Stimulated activated naive B cell treated with anti-CD40 and anti-IgM and Interleukin-4, amounts not matched to agents 10 μg/mL and 1 μg/mL and 100 μg/mL, for 72 hours (primary cell): ENCODE results near the gene GNGT1.
"Not testable (repeated sequence)": the region's sequence is repeated elsewhere in the genome, so short reads cannot be mapped to it uniquely, and the experiment has no call there.

Experiments
- ATAC-seq, 2 donors: fragments of 150-1000 bp; cut with Tn5 transposase; replicated peaks; 2 replicates each; pipeline ENCODE4 v1.10.0; 2021; ENCODE audit warnings: moderate library complexity in 1 of 2
- DNase-seq: peaks from one replicate; pipeline ENCODE4 v3.0.0; 2021
- H3K27ac Mint-ChIP-seq: one replicate; pipeline ENCODE4 v1.8.0; 2022; ENCODE audit warnings: mild to moderate bottlenecking, mixed read lengths
- H3K27me3 Mint-ChIP-seq, 2 donors: one replicate each; pipeline ENCODE4 v1.8.0; 2022; ENCODE audit warnings: mixed read lengths in 2 of 2
- H3K36me3 Mint-ChIP-seq, 2 donors: one replicate each; pipeline ENCODE4 v1.8.0; 2022; ENCODE audit warnings: mixed read lengths in 2 of 2, mild to moderate bottlenecking in 1 of 2
- H3K4me1 Mint-ChIP-seq, 2 donors: one replicate each; pipeline ENCODE4 v1.8.0; 2022; ENCODE audit warnings: mixed read lengths in 2 of 2, mild to moderate bottlenecking in 1 of 2
- H3K4me3 Mint-ChIP-seq, 2 donors: one replicate each; pipeline ENCODE4 v1.8.0; 2022; ENCODE audit warnings: mild to moderate bottlenecking in 2 of 2, mixed read lengths in 2 of 2, moderate library complexity in 1 of 2
- H3K9me3 Mint-ChIP-seq, 2 donors: one replicate each; pipeline ENCODE4 v1.8.0; 2022; ENCODE audit warnings: mixed read lengths in 2 of 2, mild to moderate bottlenecking in 1 of 2

The GNGT1 gene

DNA sequence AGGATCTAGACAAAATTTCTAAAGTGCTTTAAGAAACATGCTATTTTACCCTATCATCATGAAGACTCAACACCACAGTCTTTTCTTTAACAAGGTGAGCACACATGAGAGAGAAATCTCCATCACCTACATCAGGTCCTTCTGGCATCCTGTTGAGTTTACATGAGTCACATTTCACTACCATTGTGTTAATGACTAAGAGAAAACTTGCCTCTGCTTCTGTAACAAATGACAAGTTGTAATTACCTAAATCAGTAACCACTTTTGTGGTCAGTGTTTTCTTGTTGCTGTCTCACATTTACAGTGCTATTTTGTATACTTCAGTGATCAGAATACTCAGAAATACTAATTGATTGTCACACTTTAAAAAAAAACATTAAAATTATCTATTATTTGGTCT is 9.5 kb downstream of the GNGT1 start:
- not testable (repeated sequence) for H3K36me3 Mint-ChIP-seq, H3K27ac Mint-ChIP-seq, ATAC-seq, H3K4me3 Mint-ChIP-seq, H3K27me3 Mint-ChIP-seq, DNase-seq, H3K4me1 Mint-ChIP-seq, H3K9me3 Mint-ChIP-seq

DNA sequence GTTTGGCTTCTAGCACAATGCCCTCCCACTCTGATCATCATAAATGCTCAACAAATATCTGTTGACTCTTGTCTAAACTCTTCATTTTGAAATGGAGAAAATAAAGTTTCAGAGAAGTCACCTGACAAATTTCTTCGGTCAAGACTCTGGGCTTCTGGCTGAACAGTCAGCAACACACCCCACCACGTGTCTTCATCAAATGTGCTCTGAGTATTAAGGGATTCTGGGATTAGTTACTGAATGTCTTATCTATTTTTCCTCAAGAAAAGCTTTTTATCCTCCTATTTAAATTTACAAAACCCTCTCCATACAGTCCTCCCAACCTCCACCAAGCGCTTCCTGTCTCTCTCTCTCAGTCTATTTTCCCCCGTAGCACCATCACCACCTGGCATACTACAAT is 9.9 kb downstream of the GNGT1 start:
- ATAC-seq, H3K9me3 Mint-ChIP-seq, H3K27ac Mint-ChIP-seq, H3K36me3 Mint-ChIP-seq, H3K4me3 Mint-ChIP-seq, DNase-seq, H3K4me1 Mint-ChIP-seq: not testable (repeated sequence)
- H3K27me3 Mint-ChIP-seq: peaks cover 0 to 13% of the 10 kb centered on the region in 2 donors

GRCh38 chr7:93920496-93921182 is 14.3 kb downstream of the GNGT1 start:
- ATAC-seq: no peak
- Mint-ChIP-seq H3K36me3 (no peaks in the 10 kb centered on the region), H3K4me3 (peak overlapping the region in 1 of 2 donors; percentile 90), H3K27ac (no peak overlapping the region), H3K9me3 (no peaks in the 10 kb centered on the region), H3K27me3 (peaks cover 0 to 8% of the 10 kb centered on the region in 2 donors), H3K4me1 (peaks cover 0 to 13% of the 10 kb centered on the region in 2 donors)
- DNase-seq: no peak

DNA sequence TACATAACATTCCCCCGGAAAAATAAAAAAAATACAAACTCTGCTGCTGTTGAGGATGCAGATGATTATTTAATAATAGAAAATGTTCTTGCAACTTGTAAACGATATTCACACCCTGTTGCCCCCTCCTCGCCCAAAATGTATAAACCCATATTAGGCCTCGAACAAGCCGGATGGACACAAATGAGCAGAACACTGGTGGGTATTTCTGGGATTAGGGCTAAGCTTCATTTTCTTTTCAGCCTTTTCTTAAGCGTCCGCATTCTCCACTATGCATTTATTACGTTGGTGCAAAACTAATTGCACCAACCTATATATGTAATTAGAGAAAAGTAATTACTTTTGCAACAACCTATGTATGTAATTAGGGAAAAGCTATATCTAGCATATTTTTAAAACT is 14.8 kb downstream of the GNGT1 start:
- DNase-seq: no peak
- Mint-ChIP-seq H3K27ac (no peak overlapping the region), H3K4me1 (peaks cover 0 to 13% of the 10 kb centered on the region in 2 donors), H3K27me3 (peaks cover 0 to 8% of the 10 kb centered on the region in 2 donors), H3K9me3 (no peaks in the 10 kb centered on the region), H3K36me3 (no peaks in the 10 kb centered on the region), H3K4me3 (peak overlapping the region; percentile 85 to 90)
- ATAC-seq: no peak

- H3K9me3 Mint-ChIP-seq: no peaks in the 10 kb centered on the region
- ATAC-seq: peak; percentile 83 to 93
- H3K27ac Mint-ChIP-seq: peak within 1 kb of the TSS; percentile 77
- no peaks in the 10 kb centered on the region for H3K36me3 Mint-ChIP-seq
- peak within 1 kb of the TSS; percentile 85 to 90 for H3K4me3 Mint-ChIP-seq
- peaks cover 0 to 13% of the 10 kb centered on the region in 2 donors for H3K4me1 Mint-ChIP-seq
- H3K27me3 Mint-ChIP-seq: peaks cover 0 to 11% of the 10 kb centered on the region in 2 donors
- peak; percentile 18 for DNase-seq
Measured at GRCh38 chr7:93921607-93922566, 15.5 kb downstream of the GNGT1 start, which contains the start of gene GNG11. GNG11 (plus strand) TSS chr7:93921735; CDS start chr7:93922138, 403 bp downstream.

DNA sequence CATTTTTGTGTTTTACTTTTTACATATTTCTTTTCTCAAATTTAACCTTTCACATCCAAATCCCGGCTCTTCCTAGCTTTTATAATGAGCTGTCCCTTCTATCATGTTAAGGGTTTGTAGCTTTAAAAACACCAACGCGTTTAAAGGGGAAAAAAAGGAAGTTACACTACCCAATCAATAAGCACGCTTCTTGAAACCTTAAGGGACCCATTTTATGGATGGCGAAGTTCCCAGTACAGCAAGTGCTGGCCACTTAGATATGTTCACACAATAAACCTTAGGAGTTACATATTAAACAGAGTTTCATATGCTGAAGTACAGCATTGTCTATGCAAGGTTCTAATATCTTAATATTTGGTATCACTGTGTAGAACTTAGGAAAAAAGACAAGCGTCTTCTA is 16.9 kb downstream of the GNGT1 start:
- Mint-ChIP-seq H3K4me3 (no peak overlapping the region), H3K27me3 (peaks cover 0 to 7% of the 10 kb centered on the region in 2 donors), H3K36me3 (no peaks in the 10 kb centered on the region), H3K9me3 (no peaks in the 10 kb centered on the region), H3K4me1 (peaks cover 0 to 13% of the 10 kb centered on the region in 2 donors), H3K27ac (no peak overlapping the region)
- DNase-seq (no peak), ATAC-seq (no peak)

DNA sequence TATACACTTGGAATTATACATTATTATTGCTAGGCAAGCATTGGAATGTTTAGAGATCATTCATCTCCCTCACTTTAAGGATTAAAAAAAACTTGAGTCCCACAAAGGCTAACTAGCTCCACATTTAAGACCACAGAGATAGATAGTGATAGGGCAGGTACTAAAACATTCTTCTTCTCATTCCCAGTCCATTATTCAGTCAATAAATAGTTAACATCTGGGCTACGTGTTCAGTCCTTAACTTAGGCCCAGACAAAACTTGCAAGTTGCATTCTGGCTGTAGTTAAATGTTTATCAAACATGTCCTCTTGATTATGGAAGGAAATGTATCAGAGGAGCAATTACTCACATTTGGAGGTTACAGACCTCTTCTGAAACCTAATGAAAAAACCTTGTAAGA is 17.6 kb downstream of the GNGT1 start:
- ATAC-seq (no peak), DNase-seq (no peak)
- Mint-ChIP-seq H3K9me3 (no peaks in the 10 kb centered on the region), H3K27me3 (peaks cover 0 to 7% of the 10 kb centered on the region in 2 donors), H3K27ac (no peak overlapping the region), H3K4me3 (no peak overlapping the region), H3K4me1 (peaks cover 0 to 13% of the 10 kb centered on the region in 2 donors), H3K36me3 (no peaks in the 10 kb centered on the region)

- ATAC-seq (no peak), DNase-seq (no peak)
- Mint-ChIP-seq H3K9me3 (no peaks in the 10 kb centered on the region), H3K27ac (no peak overlapping the region), H3K27me3 (peaks cover 0 to 3% of the 10 kb centered on the region in 2 donors), H3K4me1 (peaks cover 0 to 9% of the 10 kb centered on the region in 2 donors), H3K36me3 (no peaks in the 10 kb centered on the region), H3K4me3 (no peak overlapping the region)
Measured at GRCh38 chr7:93926800-93927199, 20.4 kb downstream of the GNGT1 start.

DNA sequence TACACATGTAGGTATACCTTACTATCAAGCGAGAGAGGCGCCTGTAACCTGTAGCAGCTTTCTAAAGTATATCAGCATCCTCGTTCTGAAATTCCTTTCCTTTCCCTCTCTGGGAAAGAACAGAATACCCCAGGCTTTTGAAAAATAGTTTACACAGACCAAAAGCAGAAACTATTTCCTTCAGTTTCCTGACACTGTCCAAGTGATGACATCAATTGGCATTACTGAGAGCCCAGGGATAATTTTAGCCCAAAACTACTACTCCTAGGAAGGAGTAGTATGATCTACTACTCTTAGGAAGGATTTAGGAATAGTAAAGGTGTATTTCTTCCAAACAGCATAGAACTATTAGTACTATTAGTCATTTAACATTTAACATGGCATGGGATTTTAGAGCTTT is 21.2 kb downstream of the GNGT1 start:
- Mint-ChIP-seq H3K4me3 (no peak overlapping the region), H3K36me3 (no peaks in the 10 kb centered on the region), H3K27me3 (peaks cover 0 to 3% of the 10 kb centered on the region in 2 donors), H3K4me1 (peaks cover 0 to 6% of the 10 kb centered on the region in 2 donors), H3K27ac (no peak overlapping the region), H3K9me3 (no peaks in the 10 kb centered on the region)
- DNase-seq (no peak), ATAC-seq (no peak)

GRCh38 chr7:93931655-93932054 is 25.3 kb downstream of the GNGT1 start:
- Mint-ChIP-seq H3K27ac (no peak overlapping the region), H3K36me3 (no peaks in the 10 kb centered on the region), H3K4me3 (no peak overlapping the region), H3K4me1 (no peaks in the 10 kb centered on the region), H3K9me3 (peaks cover 0 to 3% of the 10 kb centered on the region in 2 donors), H3K27me3 (no peaks in the 10 kb centered on the region)
- ATAC-seq: no peak
- no peak for DNase-seq

- ATAC-seq: no peak
- no peak for DNase-seq
- Mint-ChIP-seq H3K27me3 (no peaks in the 10 kb centered on the region), H3K4me3 (no peak overlapping the region), H3K36me3 (no peaks in the 10 kb centered on the region), H3K27ac (no peak overlapping the region), H3K4me1 (no peaks in the 10 kb centered on the region), H3K9me3 (peaks cover 0 to 3% of the 10 kb centered on the region in 2 donors)
Measured at GRCh38 chr7:93933156-93933555, 26.8 kb downstream of the GNGT1 start.

DNA sequence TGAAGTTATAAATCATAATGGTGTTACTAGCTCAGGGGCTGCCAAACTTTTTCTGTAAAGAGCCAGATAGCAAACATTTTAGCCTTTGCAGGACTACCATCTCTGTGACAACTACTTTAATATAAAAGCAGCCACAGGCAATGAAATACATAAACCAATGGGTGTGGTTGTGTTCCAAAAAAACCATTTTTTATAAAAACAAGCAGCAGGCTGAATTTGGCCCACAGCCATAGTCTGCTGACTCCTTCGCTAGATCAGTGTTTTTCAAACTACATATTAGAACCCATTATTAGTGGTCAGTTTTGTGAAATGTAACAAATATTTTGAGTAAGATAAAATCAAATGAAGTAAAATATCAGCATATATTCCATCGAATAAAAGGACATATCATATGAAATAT is 28.7 kb downstream of the GNGT1 start:
- Mint-ChIP-seq H3K4me1 (peaks cover 1 to 3% of the 10 kb centered on the region in 2 donors), H3K36me3 (no peaks in the 10 kb centered on the region), H3K4me3 (no peak overlapping the region), H3K9me3 (peaks cover 0 to 3% of the 10 kb centered on the region in 2 donors), H3K27me3 (peaks cover 0 to 6% of the 10 kb centered on the region in 2 donors), H3K27ac (no peak overlapping the region)
- no peak for ATAC-seq
- no peak for DNase-seq

DNA sequence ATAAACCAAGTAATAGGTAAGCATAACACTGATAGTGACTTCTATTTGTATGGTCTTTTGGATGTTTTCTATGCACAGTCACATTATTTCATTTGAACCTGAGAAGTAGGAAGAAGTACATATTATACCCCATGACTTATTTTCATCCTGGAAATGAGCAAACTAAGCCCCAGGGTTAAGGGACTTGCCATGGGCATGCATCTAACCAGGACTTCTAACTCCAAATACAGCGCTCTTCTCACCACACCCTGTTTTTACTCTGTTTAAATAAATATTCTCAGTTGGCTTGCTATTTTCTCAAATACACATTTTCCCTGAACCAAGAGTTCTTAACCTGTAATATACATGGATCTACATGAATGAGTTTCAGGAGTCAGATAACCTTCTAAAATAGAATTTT is 31.5 kb downstream of the GNGT1 start:
- Mint-ChIP-seq H3K4me1 (peaks cover 7 to 9% of the 10 kb centered on the region in 2 donors), H3K27me3 (peaks cover 0 to 9% of the 10 kb centered on the region in 2 donors), H3K4me3 (no peak overlapping the region), H3K27ac (no peak overlapping the region), H3K9me3 (peaks cover 0 to 3% of the 10 kb centered on the region in 2 donors), H3K36me3 (no peaks in the 10 kb centered on the region)
- DNase-seq: no peak
- no peak for ATAC-seq

- peaks cover 9% of the 10 kb centered on the region in 2 donors for H3K4me1 Mint-ChIP-seq
- no peak overlapping the region for H3K27ac Mint-ChIP-seq
- peaks cover 0 to 9% of the 10 kb centered on the region in 2 donors for H3K27me3 Mint-ChIP-seq
- H3K36me3 Mint-ChIP-seq: no peaks in the 10 kb centered on the region
- peaks cover 0 to 3% of the 10 kb centered on the region in 2 donors for H3K9me3 Mint-ChIP-seq
- no peak for DNase-seq
- H3K4me3 Mint-ChIP-seq: no peak overlapping the region
- ATAC-seq: no peak
Measured at GRCh38 chr7:93938293-93938692, 31.9 kb downstream of the GNGT1 start.
